Germinal center (tissue), 1 donor: Measurements from ENCODE around the gene PF4V1.

ENCODE experiments used
- DNase-seq: peaks from one replicate; pipeline ENCODE4 v3.0.0; 2012; ENCODE audit warnings: mixed read lengths, low spot score

PF4V1 gene

DNA sequence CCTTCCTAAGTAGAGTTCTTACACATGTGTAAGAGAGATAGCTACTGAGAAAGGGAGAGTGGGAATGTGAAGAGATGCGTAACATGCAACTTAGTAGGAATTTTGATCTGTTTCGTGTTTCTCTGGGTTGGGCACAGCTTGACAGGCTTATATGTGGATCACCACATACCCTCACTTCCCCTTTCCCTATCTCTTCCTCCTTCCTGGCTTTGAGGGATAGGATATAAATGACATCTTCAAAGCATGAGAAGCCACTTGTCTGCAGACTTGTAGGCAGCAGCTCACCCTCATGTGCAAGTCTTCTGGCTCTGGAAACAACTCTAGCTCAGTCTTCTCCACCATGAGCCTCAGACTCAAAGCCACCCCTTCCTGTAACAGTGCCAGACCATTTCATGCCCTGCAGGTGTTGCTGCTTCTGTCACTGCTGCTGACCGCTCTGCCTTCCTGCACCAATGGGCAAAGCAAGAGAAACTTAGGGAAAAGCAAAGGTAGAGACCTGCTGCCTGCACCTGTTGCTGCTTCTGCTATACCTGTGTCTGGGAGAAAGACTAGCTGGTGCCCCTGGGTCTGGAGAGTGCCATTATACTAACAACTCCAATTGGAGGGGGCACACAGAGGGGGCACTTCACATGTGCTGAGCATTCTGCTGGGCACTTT lies 5.4 kb upstream of the PF4V1 start:
- DNase-seq, result no peak

DNA sequence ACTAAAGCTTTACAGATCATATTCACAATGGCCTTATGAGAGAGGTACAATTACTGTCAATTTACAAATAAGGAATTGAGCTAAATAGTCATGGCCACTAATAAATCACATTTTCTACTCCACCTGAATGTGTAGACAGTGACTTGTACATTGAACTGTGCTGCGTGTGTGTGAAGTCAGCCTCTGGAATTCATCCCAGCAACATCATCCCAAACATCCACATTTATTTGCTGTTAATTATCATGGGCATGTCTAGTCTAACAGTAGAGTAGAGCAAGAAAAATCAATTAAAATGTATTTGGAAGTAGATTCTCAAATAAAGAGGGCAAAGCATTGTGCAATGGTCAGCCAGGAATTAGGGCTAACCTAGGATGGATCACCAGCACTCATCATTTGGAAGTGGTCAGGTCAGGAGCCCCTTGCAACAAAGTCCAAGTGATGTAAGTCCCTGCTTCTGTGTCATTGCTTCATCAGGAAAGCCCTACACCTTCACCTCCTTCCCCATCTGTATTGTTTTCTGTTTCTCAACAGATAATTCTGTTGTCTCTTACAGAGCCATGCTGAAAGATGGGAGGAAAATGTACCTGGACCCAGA lies 4.8 kb upstream of the PF4V1 start:
- no peak for DNase-seq

DNA sequence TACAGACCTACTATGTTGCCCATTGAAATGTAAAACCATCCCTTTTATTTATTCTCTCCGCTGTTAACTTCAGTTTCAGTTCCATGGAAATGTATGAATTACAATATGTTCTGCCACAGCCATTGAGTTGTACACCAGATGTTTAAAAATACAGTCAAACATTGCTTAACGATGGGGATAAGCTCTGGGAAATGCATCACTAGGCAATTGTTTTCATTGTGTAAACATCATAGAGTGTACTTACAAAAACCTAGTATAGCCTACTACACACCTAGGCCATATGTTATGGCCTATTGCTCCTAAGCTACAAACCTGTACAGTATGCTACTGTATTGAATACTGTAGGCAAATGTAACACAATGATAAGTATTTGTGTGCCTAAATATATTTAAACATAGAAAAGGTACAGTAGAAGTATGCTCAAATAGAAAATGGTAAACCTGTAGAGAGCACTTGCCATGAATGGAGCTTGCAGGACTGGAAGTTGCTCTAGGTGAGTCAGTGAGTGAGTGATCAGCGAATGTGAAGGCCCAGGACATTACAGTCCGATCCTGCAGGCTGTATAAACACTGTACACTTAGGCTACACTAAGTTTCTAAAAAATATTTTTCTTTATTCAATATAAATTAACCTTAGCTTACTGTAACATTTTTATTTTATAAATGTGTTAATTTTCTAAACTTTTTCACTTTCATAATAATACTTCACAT lies 2.7 kb upstream of the PF4V1 start:
- DNase-seq, result no peak

DNA sequence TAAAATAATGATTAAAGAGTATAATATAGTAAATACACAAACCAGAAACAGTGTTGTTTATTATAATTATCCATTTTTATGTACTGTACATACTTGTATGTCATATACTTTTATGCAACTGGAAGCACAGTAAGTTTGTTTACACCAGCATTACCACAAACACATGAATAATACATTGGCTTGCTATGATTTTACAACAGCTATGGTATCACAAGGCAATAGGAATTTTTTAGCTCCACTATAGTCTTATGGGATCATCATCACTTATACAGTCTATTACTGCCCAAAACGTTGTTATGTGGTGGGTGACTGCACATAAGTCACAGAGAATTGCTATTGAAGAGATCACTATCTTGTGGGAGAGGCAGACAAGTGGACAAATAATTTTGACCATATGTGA lies 1.8 kb upstream of the PF4V1 start:
- DNase-seq, result no peak

DNA sequence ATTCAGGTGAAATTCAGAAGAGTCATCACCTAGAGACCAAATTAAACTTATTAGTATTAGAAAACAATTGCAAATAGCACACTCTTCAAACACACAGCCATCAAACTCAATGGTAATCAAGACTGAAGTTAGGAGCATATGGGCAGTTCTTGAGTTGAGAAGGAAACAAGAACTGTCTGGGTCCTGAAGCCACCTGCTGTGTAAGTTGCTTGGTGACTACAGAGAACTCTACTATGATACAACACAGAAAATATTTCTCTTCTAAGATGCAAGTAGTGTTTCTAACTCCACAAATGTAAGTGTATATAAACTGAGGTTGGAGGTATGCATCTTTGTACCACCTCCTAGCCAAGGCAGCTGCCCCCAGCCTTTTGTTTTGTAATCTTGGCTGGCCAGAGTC lies 325 bp upstream of the PF4V1 start:
- no peak for DNase-seq

DNA sequence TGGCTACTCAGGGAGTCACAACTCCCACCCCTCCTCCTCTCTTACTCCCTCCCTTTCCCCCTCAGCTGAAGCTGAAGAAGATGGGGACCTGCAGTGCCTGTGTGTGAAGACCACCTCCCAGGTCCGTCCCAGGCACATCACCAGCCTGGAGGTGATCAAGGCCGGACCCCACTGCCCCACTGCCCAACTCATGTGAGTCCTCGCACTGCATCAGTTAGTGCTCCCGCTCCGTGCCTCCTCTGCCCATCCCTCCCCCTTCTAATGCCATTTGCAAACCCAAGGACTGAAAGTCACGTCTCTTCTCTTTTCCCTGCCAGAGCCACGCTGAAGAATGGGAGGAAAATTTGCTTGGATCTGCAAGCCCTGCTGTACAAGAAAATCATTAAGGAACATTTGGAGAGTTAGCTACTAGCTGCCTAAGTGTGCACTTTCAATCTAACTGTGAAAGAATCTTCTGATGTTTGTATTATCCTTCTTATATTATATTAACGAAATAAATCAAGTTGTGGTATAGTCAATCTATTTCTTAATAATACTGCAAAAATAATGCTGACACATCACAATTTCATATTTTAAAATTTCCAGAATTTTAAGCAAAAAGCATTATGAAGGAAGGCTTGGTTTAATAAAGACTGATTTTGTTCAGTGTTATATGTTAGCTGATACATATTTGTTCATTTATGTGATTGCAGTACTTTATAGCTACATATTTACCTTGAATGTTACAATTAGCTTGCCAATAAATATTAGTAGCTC lies 800 bp downstream of the PF4V1 start:
- no peak for DNase-seq

DNA sequence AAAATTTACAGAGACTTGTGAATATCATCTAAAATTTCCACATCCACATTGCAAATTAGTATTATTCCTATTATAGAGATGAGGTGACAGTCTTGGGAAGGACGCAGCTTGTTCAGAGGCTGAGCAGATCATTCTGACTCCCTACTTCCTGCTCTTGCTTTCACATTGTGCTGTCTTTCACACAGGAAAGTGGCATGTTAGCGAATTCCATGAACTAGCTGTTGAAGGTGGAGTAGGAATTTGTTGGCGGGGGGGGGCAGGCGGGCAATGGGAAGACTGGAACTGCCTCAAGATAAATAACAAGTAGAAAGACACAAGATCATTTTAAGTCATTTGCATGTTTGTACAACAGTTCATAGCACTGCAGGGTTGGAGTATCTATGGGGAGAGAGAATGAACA lies 2.3 kb downstream of the PF4V1 start:
- DNase-seq, result no peak

DNA sequence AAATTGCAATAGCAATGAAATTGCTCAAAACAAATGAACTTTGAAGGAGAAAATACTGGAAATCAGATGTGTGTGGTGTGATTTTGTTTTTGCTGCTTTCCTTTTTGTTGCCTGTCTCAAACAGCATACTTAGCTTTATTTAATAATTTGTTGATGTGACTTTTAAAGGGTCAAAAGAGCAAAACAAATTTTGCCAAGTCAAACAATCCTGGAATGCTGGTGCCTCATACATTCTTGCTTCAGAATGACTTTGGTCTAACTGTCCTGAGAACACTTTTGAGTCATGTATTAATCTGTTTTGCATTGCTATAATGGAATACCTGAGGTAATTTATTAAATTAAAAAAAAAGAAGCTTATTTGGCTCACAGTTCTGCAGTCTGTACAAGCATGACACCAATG lies 3.4 kb downstream of the PF4V1 start:
- no peak for DNase-seq

DNA sequence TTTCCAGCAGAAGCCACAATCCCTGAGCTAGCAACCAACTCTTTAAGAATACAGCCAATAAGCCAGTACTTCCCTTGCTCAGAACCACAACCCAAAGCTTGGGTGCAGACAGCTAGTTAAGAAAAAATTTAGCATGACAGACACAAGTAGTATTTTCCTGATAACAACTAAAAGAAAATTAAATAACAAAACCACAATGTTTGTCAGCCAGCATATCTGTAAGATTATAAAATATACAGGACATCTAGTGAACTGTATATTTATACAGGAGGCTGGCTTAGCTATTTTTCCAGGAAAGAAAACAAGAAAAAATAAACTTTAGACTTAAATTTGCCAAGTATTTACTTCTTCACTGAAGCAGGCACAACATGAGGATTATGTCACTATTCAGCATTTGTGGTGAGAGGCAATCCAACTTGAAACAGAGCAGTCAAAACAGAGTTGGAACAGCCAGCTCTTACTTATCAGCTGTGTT lies 6.6 kb downstream of the PF4V1 start:
- DNase-seq, result no peak

DNA sequence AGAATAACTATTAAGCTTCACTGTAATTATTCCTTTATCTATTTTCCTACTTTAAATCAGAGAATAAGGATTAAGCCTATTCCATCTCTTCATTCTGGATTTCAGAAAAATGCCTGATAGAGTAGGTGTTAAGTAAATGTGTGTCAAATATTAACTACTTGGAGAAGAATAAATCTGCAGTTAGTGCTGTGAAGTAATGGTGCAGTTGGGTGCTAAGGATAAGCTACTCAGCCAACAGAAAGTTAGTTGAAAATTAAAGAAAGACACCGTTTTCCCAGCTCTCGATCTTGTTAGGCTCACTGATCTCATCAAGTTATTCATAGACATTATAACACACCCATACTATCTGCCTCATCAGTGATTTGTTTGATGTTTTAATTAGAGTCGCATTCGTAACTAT lies 7.1 kb downstream of the PF4V1 start:
- DNase-seq, result no peak

DNA sequence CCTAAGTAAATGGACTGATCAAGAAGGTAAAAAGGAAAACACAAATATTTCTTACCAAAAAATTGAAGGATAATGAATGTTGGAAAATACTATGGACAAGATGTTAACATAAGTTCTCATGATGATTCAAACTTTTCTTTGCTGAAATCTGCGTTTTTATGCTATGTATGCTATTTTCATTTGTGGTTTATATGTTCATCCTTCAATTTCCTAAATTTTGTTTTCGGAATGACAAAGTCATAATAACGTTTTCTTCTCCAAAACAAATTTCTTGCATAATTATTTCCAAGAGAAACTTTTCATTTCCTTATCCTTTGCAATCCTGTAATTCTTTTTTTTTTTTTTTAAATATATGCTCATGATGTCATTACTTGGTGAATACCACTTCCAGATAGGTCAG lies 7.8 kb downstream of the PF4V1 start:
- no peak for DNase-seq

DNA sequence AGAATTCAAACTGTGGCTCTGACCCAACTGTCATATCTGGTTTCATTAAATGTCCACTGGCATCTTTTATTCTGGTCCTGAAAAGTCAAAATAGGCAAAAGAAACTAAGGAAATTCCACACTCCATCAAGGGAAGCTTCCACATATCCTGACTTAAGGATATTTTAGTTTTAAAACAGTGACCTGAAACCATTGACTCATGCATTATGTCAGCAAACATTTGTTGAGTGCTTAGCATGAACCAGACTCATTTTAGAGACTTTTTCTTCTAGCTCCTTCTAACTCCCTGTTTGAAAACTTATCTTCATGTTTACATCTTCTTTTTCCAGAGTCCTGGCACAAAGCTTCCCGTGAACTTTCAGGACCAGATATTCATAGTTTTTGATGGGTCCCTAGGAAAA lies 9.2 kb downstream of the PF4V1 start:
- no peak for DNase-seq

DNA sequence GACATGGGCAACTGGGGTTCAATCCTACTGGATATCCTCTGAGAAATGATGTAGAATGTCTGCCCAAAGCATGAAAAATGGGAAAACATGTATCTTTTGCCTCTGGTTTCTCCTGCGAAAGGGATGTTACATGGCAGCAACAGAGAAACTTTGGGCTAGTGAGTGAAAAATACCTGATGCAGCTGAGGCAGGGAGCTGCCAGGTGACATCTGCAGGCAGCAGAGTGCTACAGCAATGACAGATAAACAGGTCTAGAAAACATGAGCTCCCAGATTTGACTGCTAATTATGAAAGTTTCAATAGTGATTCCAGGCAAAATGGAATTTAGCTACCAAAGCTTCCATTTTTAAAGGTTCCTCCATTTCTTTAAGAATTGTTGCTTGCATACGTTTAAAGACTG lies 11.3 kb downstream of the PF4V1 start:
- DNase-seq, result no peak

DNA sequence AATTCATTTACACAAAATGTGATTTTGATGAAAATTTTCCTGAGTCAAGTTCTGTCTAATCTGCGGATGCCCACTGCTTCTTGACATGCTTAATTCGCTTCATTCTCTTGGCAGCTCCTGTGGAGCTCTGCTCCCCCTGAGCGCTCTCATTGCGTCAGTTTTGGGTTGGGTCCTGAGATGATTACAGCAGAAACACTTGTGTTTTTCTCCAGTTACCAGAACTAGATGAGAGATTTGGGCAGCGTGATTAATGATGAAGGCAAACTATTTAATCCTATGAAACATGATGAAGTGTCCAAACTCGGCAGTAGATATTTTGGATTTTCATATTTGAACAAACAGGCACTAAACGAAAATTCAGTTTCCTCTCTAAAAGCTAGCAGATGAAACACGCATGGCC lies 11.9 kb downstream of the PF4V1 start:
- DNase-seq, result no peak

DNA sequence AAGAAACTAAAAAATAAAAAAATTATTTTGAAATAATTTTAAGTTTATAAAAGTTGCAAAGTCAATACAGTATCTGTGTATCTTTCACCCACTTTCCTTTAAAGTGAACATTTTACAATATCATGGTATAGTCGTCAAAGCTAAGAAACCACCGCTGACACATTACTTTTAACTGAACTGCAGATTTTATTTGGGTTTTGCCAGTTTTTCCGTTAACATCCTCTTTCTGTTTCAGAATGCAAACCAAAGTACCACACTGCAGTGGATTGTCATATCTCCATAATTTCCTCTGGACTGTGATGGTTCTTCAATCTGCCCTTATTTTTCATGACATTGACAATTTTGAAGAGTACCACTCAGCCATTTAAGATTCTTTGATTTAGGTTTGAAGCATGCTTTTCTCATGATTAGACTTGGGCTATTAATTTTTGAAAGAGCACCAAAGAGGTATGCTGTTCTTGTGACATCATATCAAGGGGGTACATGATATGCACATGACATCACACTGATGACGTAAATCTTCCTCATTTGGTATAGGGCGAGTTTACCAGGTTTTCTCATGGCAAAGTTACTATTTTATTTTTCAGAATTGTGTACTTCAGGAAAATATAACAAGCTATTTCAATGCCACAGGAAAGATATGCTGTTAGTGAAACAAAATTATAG lies 12.5 kb downstream of the PF4V1 start:
- no peak for DNase-seq

DNA sequence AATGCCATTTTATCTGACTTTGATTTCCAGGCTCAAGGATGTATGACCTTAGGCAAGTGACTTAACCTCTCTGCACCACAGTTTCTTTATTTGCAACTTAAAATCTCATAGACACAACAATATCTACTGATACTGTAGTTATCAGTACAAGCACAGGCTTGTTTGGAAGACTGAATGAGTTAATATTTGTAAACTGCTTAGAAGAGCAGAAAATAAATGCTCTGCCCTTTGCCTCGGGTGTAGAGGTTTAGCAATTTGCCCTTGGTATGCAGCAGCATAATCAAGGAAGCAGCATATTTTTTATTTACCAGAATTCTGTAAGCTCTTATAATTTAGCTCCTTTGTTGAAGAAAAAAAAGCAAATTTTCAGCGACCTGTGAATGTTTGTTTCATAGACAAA lies 13.2 kb downstream of the PF4V1 start:
- DNase-seq, result no peak

DNA sequence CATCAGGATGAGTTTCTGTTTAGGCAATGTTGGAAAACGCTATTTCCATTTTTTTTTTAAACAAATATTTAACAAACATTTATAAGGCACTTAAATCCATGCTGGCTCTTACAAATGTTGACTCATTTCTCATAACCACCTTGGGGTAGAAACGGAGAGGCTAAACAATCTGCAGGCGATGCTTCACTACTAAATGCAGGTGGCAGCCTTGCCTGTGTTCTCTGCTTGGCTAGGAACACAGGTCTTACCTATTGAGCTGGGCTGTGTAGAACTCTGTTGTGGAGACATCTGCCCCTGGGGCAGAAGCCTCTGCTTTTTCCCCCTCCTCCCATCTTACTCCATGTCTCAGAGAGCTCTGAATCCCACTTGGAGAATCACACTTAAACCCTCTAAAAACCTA lies 14.7 kb downstream of the PF4V1 start:
- DNase-seq, result no peak

DNA sequence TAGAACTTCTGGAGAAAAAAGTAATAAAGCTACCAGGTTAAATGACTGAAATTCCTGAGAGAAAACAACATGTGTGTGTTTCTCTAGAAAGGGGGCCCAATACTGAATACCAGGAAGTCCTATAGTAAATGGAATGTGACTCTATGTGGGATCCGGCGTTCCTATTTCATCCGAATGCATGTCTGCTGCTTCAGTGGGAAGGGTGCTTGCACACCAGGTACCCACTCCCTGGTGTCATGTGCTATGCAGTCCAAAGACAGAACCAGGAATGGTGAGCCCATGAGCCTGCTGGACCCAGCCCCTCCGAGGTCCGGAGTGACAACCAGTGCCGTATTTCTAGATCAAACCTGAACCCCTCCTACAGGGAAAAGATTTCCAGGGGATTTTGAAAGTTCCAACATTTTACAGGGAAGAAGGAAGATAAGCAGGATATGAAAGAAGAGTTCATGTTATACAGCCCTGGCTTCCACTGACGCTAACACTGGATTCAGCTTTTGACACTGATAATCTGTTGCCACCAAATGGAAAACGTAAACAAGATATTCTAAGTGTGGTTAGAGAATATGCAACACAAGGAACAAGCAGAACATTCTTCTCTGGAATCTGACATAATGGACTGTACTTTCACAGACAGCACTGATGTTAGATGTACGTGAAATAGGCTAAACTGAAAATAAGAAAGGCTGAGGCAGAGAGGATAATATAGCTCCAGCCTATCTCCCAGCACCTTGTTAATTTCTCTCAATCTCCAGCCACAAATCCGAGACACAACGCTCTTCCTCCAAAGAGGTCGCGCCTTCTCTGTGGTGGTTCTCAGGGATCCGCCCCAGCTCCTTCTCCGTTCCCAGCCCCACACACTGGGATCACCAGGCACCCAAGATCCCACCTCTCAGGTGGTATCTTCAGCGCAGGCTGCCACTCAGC lies 15.4 kb downstream of the PF4V1 start:
- no peak for DNase-seq

DNA sequence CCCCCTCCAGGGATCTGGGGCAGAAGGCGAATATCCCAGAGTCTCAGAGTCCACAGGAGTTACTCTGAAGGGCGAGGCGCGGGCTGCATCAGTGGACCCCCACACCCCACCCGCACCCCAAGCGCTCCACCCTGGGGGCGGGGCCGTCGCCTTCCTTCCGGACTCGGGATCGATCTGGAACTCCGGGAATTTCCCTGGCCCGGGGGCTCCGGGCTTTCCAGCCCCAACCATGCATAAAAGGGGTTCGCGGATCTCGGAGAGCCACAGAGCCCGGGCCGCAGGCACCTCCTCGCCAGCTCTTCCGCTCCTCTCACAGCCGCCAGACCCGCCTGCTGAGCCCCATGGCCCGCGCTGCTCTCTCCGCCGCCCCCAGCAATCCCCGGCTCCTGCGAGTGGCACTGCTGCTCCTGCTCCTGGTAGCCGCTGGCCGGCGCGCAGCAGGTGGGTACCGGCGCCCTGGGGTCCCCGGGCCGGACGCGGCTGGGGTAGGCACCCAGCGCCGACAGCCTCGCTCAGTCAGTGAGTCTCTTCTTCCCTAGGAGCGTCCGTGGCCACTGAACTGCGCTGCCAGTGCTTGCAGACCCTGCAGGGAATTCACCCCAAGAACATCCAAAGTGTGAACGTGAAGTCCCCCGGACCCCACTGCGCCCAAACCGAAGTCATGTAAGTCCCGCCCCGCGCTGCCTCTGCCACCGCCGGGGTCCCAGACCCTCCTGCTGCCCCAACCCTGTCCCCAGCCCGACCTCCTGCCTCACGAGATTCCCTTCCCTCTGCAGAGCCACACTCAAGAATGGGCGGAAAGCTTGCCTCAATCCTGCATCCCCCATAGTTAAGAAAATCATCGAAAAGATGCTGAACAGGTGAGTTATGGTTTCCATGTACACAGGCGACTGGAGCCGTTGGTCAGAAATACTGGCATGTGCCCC lies 16.3 kb downstream of the PF4V1 start, which contains the start of gene CXCL1:
TSS of gene CXCL1 (plus strand) at position 264 of the 926 bp plus-strand sequence. CDS start at position 342, 78 bp downstream.
- DNase-seq, result no peak

DNA sequence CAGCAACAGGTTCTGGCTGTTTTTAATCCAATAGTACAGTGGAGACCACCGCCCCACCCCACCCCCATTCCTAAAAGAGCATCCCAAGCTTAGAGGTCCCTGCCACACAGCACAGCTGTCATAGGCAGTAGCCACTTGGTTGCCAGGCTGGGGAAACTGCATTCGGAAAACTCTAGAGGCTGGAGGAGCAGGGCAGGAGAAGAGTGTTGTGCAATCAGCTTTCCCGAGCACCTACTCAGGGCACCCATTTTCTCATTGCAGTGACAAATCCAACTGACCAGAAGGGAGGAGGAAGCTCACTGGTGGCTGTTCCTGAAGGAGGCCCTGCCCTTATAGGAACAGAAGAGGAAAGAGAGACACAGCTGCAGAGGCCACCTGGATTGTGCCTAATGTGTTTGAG lies 17.2 kb downstream of the PF4V1 start:
- no peak for DNase-seq
